Natural killer cell treated with Interleukin-12 subunit alpha and Interleukin-12 subunit beta and Interleukin-15 and Interleukin-18, amount 100 ng/mL, for 72 hours (primary cell): Measurements from ENCODE around the gene XPC. TPM values are rescaled to one million over a fixed set of nuclear protein-coding genes. Genes with fewer than 3 reads are reported as not detected.

Experiments
- ATAC-seq, 2 donors: fragments of 150-1000 bp; cut with Tn5 transposase in 1 of 2; sonication (Bioruptor Pico), chemical (Tn5 transposase) in 1 of 2; 2 replicates each; pipeline ENCODE4 v1.10.0; 2021
- DNase-seq: peaks from one replicate; pipeline ENCODE4 v3.0.0; 2022; ENCODE audit warnings: low spot score
- H3K27ac Mint-ChIP-seq, 2 donors: 1 replicate in 1 of 2; 2 replicates in 1 of 2; pipeline ENCODE4 v1.8.0; 2022; ENCODE audit warnings: mixed read lengths in 2 of 2, mild to moderate bottlenecking in 1 of 2, moderate library complexity in 1 of 2
- H3K27me3 Mint-ChIP-seq, 2 donors: 1 replicate in 1 of 2; 2 replicates in 1 of 2; pipeline ENCODE4 v1.8.0; 2022; ENCODE audit warnings: mixed read lengths in 2 of 2
- H3K36me3 Mint-ChIP-seq: one replicate; pipeline ENCODE4 v1.8.0; 2022; ENCODE audit warnings: mixed read lengths
- H3K4me1 Mint-ChIP-seq, 2 donors: 1 replicate in 1 of 2; 2 replicates in 1 of 2; pipeline ENCODE4 v1.8.0; 2022; ENCODE audit warnings: low read depth in 2 of 2, mixed read lengths in 2 of 2, mild to moderate bottlenecking in 1 of 2
- H3K4me3 Mint-ChIP-seq: one replicate; pipeline ENCODE4 v1.8.0; 2022; ENCODE audit warnings: mixed read lengths
- H3K9me3 Mint-ChIP-seq: 2 replicates; pipeline ENCODE4 v1.8.0; 2022; ENCODE audit warnings: mixed read lengths
- total RNA-seq, 2 donors: library from RNA; stranded (reverse); gene quantifications; one replicate each; pipeline ENCODE4 v1.2.3, GENCODE V29; 2022

Gene XPC
- total RNA-seq, 2 donors from 2014 or later = 24.6 to 31.5 TPM

DNA sequence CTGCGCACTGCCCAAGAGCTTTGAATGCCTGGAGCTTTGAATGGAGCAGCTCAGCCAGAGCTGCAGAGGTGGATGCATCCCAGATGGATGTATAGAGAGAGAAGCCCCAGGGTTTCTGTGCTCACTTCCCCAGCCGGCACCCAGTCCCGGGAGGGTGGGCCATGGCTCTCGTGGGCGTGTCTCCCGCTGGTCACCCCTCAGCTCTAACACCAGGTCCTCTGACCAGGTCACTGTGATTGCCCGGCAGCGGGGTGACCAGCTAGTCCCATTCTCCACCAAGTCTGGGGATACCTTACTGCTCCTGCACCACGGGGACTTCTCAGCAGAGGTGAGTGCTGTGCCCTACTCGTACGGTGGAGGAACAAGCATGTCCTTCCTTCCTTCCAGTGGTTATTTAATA lies 42.8 kb downstream of the XPC start:
- ATAC-seq = no peak
- Mint-ChIP-seq H3K27ac (no peak overlapping the region), H3K36me3 (peaks cover 9% of the 10 kb centered on the region), H3K27me3 (no peaks in the 10 kb centered on the region), H3K4me3 (no peak overlapping the region), H3K4me1 (peaks cover 0 to 8% of the 10 kb centered on the region in 2 donors), H3K9me3 (no peaks in the 10 kb centered on the region)
- DNase-seq = no peak

DNA sequence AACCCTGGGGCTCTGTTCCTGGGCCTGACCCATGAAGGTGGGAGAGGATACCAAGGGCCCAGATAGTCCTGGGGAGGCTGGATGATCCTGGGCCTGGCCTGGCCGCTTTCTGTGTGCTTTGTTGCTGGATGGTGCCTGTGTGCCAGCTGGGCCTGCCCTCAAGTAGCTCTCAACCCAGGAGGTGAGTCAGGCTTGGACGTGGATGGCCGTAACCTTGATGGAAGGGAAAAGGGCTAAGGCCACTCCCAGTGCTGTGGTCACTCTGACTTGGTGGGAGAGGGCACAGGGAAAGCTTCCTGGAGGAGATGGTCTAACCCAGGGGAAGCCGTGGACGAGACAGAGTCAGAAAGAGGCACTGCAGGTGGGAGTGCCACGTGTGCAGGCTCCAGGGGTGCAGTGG lies 44.1 kb downstream of the XPC start:
- H3K36me3 Mint-ChIP-seq = peaks cover 15% of the 10 kb centered on the region
- H3K27ac Mint-ChIP-seq = no peak overlapping the region
- H3K4me3 Mint-ChIP-seq = no peak overlapping the region
- H3K4me1 Mint-ChIP-seq = peaks cover 0 to 4% of the 10 kb centered on the region in 2 donors
- no peaks in the 10 kb centered on the region for H3K27me3 Mint-ChIP-seq
- DNase-seq (no peak), ATAC-seq (no peak)
- no peaks in the 10 kb centered on the region for H3K9me3 Mint-ChIP-seq

DNA sequence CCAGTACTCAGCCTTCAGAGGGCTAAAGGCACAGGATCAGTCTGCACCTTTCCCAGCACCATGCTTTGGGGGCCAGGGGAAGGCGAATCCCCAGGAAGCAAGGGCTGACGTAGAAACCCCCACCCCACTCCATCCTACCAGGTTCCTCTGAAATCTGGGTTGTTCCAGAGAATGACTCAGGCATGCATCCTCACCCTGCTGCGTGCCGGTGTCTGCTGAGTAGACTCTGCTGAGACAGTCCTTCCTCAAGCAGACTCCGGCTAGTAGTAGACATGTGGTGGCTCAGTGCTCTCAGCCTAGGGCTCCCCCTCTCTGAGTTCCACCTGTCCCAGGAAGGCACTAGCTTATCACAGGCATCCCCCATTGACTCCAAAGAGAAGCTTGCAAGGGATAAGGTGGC lies 44.5 kb downstream of the XPC start:
- peak; percentile 44 for DNase-seq
- Mint-ChIP-seq H3K4me1 (peaks cover 2 to 4% of the 10 kb centered on the region in 2 donors), H3K9me3 (no peaks in the 10 kb centered on the region), H3K36me3 (peaks cover 17% of the 10 kb centered on the region), H3K27me3 (no peaks in the 10 kb centered on the region), H3K27ac (no peak overlapping the region), H3K4me3 (no peak overlapping the region)
- ATAC-seq = no peak

DNA sequence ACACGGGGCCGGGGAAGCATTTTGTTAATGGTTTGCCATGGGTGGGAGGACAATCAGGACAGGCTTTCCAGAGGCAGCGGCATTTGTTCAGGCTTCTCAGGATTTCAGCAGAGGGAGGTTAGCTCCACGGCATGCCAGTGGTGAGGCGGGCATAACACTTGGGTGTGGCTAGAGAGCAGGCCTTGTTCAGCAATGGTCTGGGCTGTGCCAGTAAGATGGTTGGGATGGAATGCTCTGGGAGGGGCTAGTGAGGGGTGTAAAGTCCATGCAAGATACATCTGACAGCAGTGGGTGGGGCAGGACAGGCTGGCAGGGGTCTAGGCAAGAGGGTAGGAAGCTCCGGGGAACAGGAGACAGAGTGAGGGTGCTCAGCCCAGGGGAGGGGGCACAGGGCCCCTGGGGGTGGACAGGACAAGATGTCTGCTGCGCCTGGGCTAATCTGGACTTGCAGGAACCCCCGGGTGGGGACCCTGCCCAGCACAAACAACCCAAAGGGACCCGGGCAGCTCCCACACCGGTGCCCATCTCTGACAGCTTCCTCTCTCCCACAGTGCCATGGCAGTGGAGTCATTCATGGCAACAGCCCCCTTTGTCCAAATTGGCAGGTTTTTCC lies 45.1 kb downstream of the XPC start:
- Mint-ChIP-seq H3K4me3 (no peak overlapping the region), H3K36me3 (peaks cover 22% of the 10 kb centered on the region), H3K4me1 (peaks cover 7 to 10% of the 10 kb centered on the region in 2 donors), H3K9me3 (no peaks in the 10 kb centered on the region), H3K27ac (no peak overlapping the region), H3K27me3 (no peaks in the 10 kb centered on the region)
- peak; percentile 59 for DNase-seq
- no peak for ATAC-seq

DNA sequence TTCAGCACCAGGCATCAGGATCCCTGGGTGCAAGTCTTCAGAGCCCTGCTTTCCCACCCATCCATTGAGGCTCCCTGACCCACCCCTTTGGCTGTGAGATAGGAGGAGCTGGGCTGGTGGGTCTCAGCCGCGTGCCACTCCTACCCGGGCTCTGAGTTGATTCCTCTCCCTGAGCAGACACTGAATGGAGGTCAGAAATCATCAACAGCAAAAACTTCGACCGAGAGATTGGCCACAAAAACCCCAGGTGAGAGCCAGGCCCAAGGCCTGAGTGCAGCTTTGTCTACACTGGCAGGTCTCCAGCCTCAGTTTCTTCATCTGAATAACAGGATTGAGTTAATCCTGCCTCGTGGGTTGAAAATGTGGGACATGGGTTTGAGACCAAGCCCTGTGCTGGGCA lies 45.7 kb downstream of the XPC start:
- peaks cover 13 to 16% of the 10 kb centered on the region in 2 donors for H3K4me1 Mint-ChIP-seq
- H3K27me3 Mint-ChIP-seq = no peaks in the 10 kb centered on the region
- no peak for DNase-seq
- no peak overlapping the region for H3K27ac Mint-ChIP-seq
- no peak for ATAC-seq
- peaks cover 25% of the 10 kb centered on the region for H3K36me3 Mint-ChIP-seq
- H3K9me3 Mint-ChIP-seq = no peaks in the 10 kb centered on the region
- no peak overlapping the region for H3K4me3 Mint-ChIP-seq

DNA sequence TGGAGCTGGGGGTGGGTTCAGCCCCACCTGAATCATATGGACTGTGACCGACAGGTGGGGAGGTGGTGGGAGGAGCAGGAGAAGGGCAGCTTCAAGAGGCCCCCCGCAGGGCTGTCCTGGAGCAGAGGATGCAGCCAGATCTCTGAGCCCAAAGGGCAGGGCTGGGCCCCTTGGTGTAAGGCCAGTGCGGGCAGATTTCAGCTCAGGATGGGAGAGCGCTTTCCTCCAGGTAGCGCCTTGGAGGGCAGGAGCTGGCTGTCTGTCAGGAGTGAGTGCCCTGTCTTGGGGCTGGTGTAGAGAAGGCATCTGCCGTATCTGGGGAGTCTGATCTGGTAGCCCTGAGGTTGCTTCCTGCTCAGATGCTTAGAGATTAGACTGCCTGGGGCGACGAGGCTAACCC lies 46.3 kb downstream of the XPC start:
- Mint-ChIP-seq H3K9me3 (no peaks in the 10 kb centered on the region), H3K27me3 (no peaks in the 10 kb centered on the region), H3K36me3 (peaks cover 25% of the 10 kb centered on the region), H3K4me1 (peaks cover 19 to 21% of the 10 kb centered on the region in 2 donors), H3K27ac (no peak overlapping the region), H3K4me3 (no peak overlapping the region)
- DNase-seq = peak; percentile 13
- ATAC-seq = no peak

DNA sequence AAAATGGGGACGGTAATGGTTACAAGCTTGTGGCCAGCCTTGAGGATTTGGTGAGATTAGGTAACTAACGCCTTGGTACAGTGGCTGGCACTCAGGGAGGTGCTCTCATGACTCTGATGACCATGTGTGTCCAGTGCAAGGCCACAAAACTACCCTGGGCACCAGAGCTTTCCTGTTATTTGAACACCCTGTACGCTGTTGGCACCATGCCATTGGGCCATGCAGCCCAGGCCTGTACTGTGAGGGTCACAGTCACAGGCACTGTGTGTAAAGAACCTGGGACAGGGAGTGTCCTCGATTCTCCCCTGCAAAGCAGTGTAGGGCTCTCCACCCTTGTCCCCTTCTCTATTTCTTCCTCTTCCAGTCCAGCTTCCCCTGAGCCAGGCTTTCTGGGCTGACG lies 47.3 kb downstream of the XPC start:
- Mint-ChIP-seq H3K27me3 (no peaks in the 10 kb centered on the region), H3K4me3 (no peak overlapping the region), H3K4me1 (peaks cover 27% of the 10 kb centered on the region in 2 donors), H3K9me3 (no peaks in the 10 kb centered on the region), H3K27ac (no peak overlapping the region), H3K36me3 (peaks cover 25% of the 10 kb centered on the region)
- ATAC-seq (no peak), DNase-seq (peak; percentile 22)

DNA sequence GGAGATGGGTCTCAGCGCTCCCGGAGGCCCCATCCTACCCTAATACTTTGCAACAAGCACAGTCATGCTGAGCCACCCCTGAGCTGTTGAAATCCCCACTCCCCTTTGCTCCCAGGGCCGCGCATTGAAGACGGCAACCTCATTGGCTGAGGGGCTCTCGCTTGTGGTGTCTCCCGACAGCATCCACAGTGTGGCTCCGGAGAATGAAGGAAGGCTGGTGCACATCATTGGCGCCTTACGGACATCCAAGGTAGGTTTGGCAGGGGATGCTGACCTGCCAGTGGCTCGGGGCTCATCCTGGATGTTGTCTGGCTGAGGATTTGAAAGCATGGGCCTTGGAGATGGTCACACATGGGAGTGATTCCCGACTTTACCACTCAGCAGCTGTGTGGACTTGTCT lies 47.7 kb downstream of the XPC start:
- Mint-ChIP-seq H3K9me3 (no peaks in the 10 kb centered on the region), H3K27ac (no peak overlapping the region), H3K4me1 (peaks cover 31% of the 10 kb centered on the region in 2 donors), H3K4me3 (no peak overlapping the region), H3K36me3 (peaks cover 25% of the 10 kb centered on the region), H3K27me3 (no peaks in the 10 kb centered on the region)
- ATAC-seq (no peak), DNase-seq (peak; percentile 29)

DNA sequence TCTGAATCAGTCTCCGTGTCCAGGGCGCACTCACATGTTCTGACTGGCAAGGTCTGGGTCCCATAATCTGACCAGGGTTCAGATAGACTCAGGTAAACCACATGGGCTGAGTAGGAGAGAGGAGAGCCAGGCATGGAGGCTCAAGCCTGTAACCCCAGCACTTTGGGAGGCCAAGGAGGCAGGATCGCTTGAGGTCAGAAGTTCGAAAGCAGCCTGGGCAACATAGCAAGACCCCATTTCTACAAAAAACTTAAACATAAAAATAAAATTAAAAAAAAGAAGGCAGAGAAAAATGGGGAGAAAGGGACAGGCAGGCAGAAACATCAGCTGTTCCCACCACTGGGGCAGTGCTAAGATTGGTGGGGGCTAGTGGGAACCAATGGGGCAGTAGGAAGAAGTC lies 48.2 kb downstream of the XPC start:
- Mint-ChIP-seq H3K36me3 (peaks cover 25% of the 10 kb centered on the region), H3K4me3 (no peak overlapping the region), H3K27ac (peak overlapping the region in 1 of 2 donors; percentile 55), H3K27me3 (no peaks in the 10 kb centered on the region), H3K9me3 (no peaks in the 10 kb centered on the region), H3K4me1 (peaks cover 33 to 36% of the 10 kb centered on the region in 2 donors)
- DNase-seq (no peak), ATAC-seq (no peak)

DNA sequence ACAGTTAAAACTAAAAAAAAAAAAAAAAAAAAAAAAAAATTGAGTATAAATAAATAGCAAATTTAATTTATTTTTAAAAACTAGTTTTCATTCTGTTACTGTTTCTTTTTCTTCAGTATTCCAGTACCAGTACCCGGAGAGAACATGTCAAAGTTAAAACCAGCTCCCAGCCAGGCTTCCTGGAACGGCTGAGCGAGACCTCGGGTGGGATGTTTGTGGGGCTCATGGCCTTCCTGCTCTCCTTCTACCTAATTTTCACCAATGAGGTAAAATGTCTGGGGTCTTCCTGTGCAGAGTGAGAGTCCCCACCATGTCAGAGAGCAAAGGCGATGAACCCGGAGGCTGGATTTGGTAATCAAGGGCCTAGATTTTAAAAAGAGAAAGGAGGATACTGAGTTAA lies 49.1 kb downstream of the XPC start:
- H3K9me3 Mint-ChIP-seq = no peaks in the 10 kb centered on the region
- H3K36me3 Mint-ChIP-seq = peaks cover 25% of the 10 kb centered on the region
- ATAC-seq = no peak
- H3K4me3 Mint-ChIP-seq = no peak overlapping the region
- no peaks in the 10 kb centered on the region for H3K27me3 Mint-ChIP-seq
- peak; percentile 28 for DNase-seq
- peaks cover 33 to 36% of the 10 kb centered on the region in 2 donors for H3K4me1 Mint-ChIP-seq
- H3K27ac Mint-ChIP-seq = no peak overlapping the region

DNA sequence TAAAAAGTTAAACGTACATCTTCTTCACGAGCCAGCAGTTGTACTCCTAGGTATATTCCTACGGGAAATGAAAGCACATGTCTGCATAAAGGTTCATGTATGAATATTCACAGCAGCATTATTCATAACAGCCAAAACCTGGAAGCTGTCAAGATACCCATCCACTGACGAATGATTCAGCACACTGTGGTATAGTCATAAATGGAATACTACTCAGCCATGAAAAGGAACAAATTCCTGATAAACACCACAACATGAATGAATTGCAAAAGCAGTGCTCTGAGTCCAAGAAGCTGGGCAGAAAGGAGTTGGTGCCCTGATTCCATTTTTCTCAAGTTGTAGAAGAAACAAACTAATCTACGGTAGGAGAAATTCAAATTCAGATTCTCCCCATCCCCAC lies 49.7 kb downstream of the XPC start:
- H3K36me3 Mint-ChIP-seq = peaks cover 25% of the 10 kb centered on the region
- peak overlapping the region; percentile 44 for H3K4me3 Mint-ChIP-seq
- ATAC-seq (no peak), DNase-seq (no peak)
- H3K27ac Mint-ChIP-seq = peak overlapping the region; percentile 67 to 71
- peaks cover 37 to 40% of the 10 kb centered on the region in 2 donors for H3K4me1 Mint-ChIP-seq
- H3K9me3 Mint-ChIP-seq = no peaks in the 10 kb centered on the region
- H3K27me3 Mint-ChIP-seq = no peaks in the 10 kb centered on the region

DNA sequence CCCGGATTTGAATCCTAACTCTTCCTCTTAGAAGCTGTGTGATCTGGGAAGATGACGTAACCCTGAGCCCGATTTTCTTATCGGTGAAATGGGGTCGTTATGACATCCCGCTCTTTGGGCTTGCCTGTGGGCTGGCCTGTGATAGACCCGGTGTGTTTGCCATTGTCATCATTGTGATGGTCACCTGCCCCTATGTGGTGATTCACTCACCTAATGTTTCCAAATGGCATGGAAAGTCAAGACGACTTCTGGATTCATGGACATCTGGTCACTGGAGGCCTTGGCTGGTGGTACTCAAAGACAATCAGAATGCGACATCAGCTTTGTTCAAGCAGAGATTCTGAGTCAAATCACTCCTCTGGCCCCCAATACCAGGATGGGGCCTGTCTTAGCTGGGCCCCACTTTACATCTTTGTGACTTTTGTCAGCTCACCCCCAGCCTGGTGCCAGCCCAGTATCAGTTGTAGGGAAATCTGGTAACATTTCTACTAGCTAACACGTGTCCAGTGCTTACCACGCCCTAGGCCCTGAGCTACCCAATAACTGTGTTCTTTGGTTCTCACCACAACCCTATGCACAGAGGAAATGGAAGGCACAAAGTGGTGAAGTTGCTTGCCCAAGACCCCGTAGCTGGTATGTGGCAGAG lies 50.8 kb downstream of the XPC start:
- Mint-ChIP-seq H3K27ac (peak overlapping the region; percentile 67 to 71), H3K4me3 (peak overlapping the region; percentile 20), H3K27me3 (no peaks in the 10 kb centered on the region), H3K9me3 (no peaks in the 10 kb centered on the region), H3K36me3 (peaks cover 21% of the 10 kb centered on the region), H3K4me1 (peaks cover 44 to 49% of the 10 kb centered on the region in 2 donors)
- peak; percentile 56 for DNase-seq
- ATAC-seq = no peak

DNA sequence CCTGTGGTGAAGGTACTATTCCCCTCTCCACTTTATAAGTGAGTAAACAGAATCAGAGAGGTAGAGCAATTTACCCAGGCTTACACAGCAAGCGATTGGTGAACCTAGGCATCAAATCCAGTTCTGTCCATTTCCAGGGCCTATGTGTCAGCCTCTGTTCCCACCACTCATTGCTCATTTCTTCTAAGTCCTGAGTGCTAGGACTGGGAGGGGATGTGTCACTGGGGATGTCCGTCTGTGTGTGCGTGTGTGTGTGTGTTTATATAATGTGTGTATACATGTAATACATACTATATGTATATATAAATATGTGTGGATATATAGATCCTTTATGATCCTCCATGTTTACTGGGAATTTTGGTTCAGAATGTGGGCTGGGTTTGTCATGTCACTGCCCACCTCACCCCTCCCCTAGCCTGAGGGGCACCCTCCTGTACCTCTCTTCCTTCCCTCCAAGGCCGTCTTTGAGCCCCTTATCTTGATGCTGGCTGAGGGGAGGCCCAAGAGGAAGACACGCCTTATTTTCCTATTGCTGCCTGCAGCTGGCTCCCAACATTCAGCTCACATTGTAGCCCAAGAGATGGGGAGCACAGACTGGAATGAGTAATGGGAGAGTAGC lies 51.4 kb downstream of the XPC start:
- no peak for ATAC-seq
- H3K4me3 Mint-ChIP-seq = peak overlapping the region; percentile 99
- no peaks in the 10 kb centered on the region for H3K27me3 Mint-ChIP-seq
- H3K9me3 Mint-ChIP-seq = no peaks in the 10 kb centered on the region
- peak; percentile 28 for DNase-seq
- peak overlapping the region; percentile 67 to 95 for H3K27ac Mint-ChIP-seq
- peaks cover 26% of the 10 kb centered on the region for H3K36me3 Mint-ChIP-seq
- peaks cover 50 to 55% of the 10 kb centered on the region in 2 donors for H3K4me1 Mint-ChIP-seq
